HG02610 (cell line): ENCODE measurements around the gene KLK2.

Experiments used
- ATAC-seq: cut with Tn5 transposase; IDR thresholded peaks from one replicate; pipeline ENCODE4 v1.9.1; 2021; ENCODE audit warnings: mild to moderate bottlenecking, moderate library complexity; ENCODE audit not compliant: unreplicated experiment

Gene KLK2

GRCh38 chr19:50921426-50922316 is 48.4 kb downstream of the KLK2 start:
- ATAC-seq = no peak

- ATAC-seq = no peak
Observed at GRCh38 chr19:50922317-50922853, 49.1 kb downstream of the KLK2 start.

DNA sequence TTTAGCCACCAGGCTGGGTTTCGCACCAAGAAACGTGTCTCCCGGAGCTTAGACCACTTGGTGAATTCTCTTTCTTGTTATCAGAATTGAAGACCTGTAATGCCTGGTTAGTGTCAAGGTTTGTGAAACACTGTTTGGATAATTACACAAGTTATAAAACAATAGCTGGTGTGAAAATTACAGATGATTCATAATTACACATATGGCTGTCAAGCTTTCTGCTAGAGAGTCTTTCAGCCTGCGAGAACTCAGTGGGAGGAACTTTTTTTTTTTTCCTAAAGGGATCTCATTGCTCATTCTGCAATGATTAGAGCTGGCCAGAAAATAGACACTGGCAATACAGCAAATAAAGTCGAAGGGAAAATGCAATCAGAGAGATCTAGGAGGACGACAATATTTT is 51.3 kb downstream of the KLK2 start:
- no peak for ATAC-seq

- no peak for ATAC-seq
Observed at GRCh38 chr19:50925734-50926133, 52.5 kb downstream of the KLK2 start.

- ATAC-seq = no peak
Observed at GRCh38 chr19:50926144-50926543, 52.9 kb downstream of the KLK2 start.

DNA sequence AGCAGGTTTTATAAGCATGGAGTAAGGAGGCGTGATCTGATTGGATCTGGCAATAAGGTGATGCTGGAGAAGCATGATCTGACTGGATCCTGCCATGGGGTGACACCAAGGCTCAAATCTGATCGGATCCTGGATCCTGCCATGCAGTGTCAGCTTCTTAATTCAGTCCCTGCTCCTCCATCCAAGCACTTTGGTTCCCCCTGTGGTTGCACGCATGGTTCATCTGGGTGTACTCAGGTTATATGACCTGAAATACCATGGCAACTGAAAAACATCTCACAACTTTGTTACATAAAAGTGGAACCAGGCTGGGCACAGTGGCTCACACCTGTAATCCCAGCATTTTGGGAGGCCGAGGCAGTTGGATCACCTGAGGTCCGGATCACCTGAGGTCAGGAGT is 55.6 kb downstream of the KLK2 start:
- ATAC-seq = no peak
